ENCODE results near the gene ANGPTL4.
"Not testable (repeated sequence)": the region's sequence is repeated elsewhere in the genome, so short reads cannot be mapped to it uniquely, and the experiment has no call there.

The ANGPTL4 gene

GRCh38 chr19:8342684-8343482 lies 21.1 kb upstream of the ANGPTL4 start, which contains the start of gene KANK3:
Gene KANK3 (minus strand): TSS chr19:8343262. CDS start chr19:8337828, 5,434 bp downstream.
- Histone ChIP-seq H3K9ac (peak within 1 kb of the TSS; percentile 75), H3K9me3 (no peaks in the 10 kb centered on the region), H3K4me1 (peaks cover 55% of the 10 kb centered on the region), H4K20me1 (no peaks in the 10 kb centered on the region), H3K36me3 (no peaks in the 10 kb centered on the region), H3K4me2 (peak within 1 kb of the TSS; percentile 97), H3K4me3 (peak within 1 kb of the TSS; percentile 78), H3K27me3 (peaks cover 6% of the 10 kb centered on the region; the same call in 1 of the 2 replicates), H3K27ac (peak within 1 kb of the TSS; percentile 79)
- TF ChIP-seq Cebpa-rat (IDR thresholded peaks at IDR 0.05) = no peak

- Histone ChIP-seq H3K4me2 (peak overlapping the region; percentile 97), H3K9me3 (no peaks in the 10 kb centered on the region), H4K20me1 (no peaks in the 10 kb centered on the region), H3K27ac (no peak overlapping the region), H3K9ac (no peak overlapping the region), H3K27me3 (peaks cover 6% of the 10 kb centered on the region; the same call in 1 of the 2 replicates), H3K36me3 (no peaks in the 10 kb centered on the region), H3K4me1 (peaks cover 59% of the 10 kb centered on the region), H3K4me3 (peak overlapping the region; percentile 78)
- TF ChIP-seq Cebpa-rat (IDR thresholded peaks at IDR 0.05) = no peak
These were observed 20.5 kb upstream of the ANGPTL4 start for GRCh38 chr19:8343483-8343844.

GRCh38 chr19:8349629-8350372 lies 14.2 kb upstream of the ANGPTL4 start:
- peak overlapping the region; percentile 20; the same call in 1 of the 2 replicates for H3K4me2 ChIP-seq
- H4K20me1 ChIP-seq, H3K36me3 ChIP-seq, H3K27me3 ChIP-seq, H3K4me3 ChIP-seq, H3K27ac ChIP-seq, H3K9ac ChIP-seq, H3K9me3 ChIP-seq: not testable (repeated sequence)
- peaks cover 36% of the 10 kb centered on the region for H3K4me1 ChIP-seq

- no peak overlapping the region for H3K4me2 ChIP-seq
- TF ChIP-seq Cebpa-rat (IDR thresholded peaks at IDR 0.05) = no peak
- H3K9me3 ChIP-seq = no peaks in the 10 kb centered on the region
- peaks cover 5% of the 10 kb centered on the region; the same call in 1 of the 2 replicates for H3K27me3 ChIP-seq
- H3K4me3 ChIP-seq = no peak overlapping the region
- peaks cover 30% of the 10 kb centered on the region for H3K4me1 ChIP-seq
- no peaks in the 10 kb centered on the region for H3K36me3 ChIP-seq
- H3K27ac ChIP-seq = no peak overlapping the region
- H3K9ac ChIP-seq = no peak overlapping the region
- no peaks in the 10 kb centered on the region for H4K20me1 ChIP-seq
These were observed 11.7 kb upstream of the ANGPTL4 start for GRCh38 chr19:8352134-8352827.

GRCh38 chr19:8352845-8353244 lies 11.1 kb upstream of the ANGPTL4 start:
- H3K36me3 ChIP-seq, H3K4me2 ChIP-seq, H3K9me3 ChIP-seq, H3K27me3 ChIP-seq, H4K20me1 ChIP-seq, H3K4me3 ChIP-seq, H3K27ac ChIP-seq, H3K9ac ChIP-seq: not testable (repeated sequence)
- H3K4me1 ChIP-seq = peaks cover 24% of the 10 kb centered on the region

GRCh38 chr19:8355631-8356402 lies 8.1 kb upstream of the ANGPTL4 start:
- Histone ChIP-seq H3K9ac (no peak overlapping the region), H3K36me3 (no peaks in the 10 kb centered on the region), H3K27ac (no peak overlapping the region), H4K20me1 (no peaks in the 10 kb centered on the region), H3K9me3 (no peaks in the 10 kb centered on the region), H3K4me1 (peaks cover 9% of the 10 kb centered on the region; the same call in 1 of the 2 replicates), H3K4me3 (no peak overlapping the region), H3K4me2 (no peak overlapping the region), H3K27me3 (peaks cover 5% of the 10 kb centered on the region; the same call in 1 of the 2 replicates)
- TF ChIP-seq Cebpa-rat (IDR thresholded peaks at IDR 0.05) = no peak

- H3K4me3 ChIP-seq = no peak overlapping the region
- peaks cover 13% of the 10 kb centered on the region for H3K4me1 ChIP-seq
- no peak for TF ChIP-seq Cebpa-rat (IDR thresholded peaks at IDR 0.05)
- no peak overlapping the region for H3K9ac ChIP-seq
- no peaks in the 10 kb centered on the region for H3K9me3 ChIP-seq
- H3K4me2 ChIP-seq = no peak overlapping the region
- no peaks in the 10 kb centered on the region for H4K20me1 ChIP-seq
- no peaks in the 10 kb centered on the region for H3K36me3 ChIP-seq
- peaks cover 11% of the 10 kb centered on the region for H3K27me3 ChIP-seq
- H3K27ac ChIP-seq = no peak overlapping the region
These were observed 6.9 kb upstream of the ANGPTL4 start for GRCh38 chr19:8357007-8357521.

- no peak for TF ChIP-seq Cebpa-rat (IDR thresholded peaks at IDR 0.05)
- Histone ChIP-seq H3K4me1 (peaks cover 24% of the 10 kb centered on the region), H4K20me1 (no peaks in the 10 kb centered on the region), H3K9me3 (no peaks in the 10 kb centered on the region), H3K36me3 (no peaks in the 10 kb centered on the region), H3K4me3 (no peak overlapping the region), H3K9ac (no peak overlapping the region), H3K4me2 (no peak overlapping the region), H3K27me3 (peaks cover 23% of the 10 kb centered on the region), H3K27ac (no peak overlapping the region)
These were observed 5.0 kb upstream of the ANGPTL4 start for GRCh38 chr19:8358948-8359347.

GRCh38 chr19:8360196-8360595 lies 3.8 kb upstream of the ANGPTL4 start:
- Histone ChIP-seq H3K27me3 (peaks cover 36% of the 10 kb centered on the region), H4K20me1 (peaks cover 12% of the 10 kb centered on the region), H3K9me3 (no peaks in the 10 kb centered on the region), H3K4me3 (no peak overlapping the region), H3K9ac (no peak overlapping the region), H3K4me1 (peaks cover 26% of the 10 kb centered on the region), H3K27ac (no peak overlapping the region), H3K4me2 (no peak overlapping the region), H3K36me3 (no peaks in the 10 kb centered on the region)
- no peak for TF ChIP-seq Cebpa-rat (IDR thresholded peaks at IDR 0.05)
